ENCODE data around the gene CTDSPL2.
"Not testable (repeated sequence)": the region's sequence is repeated elsewhere in the genome, so short reads cannot be mapped to it uniquely, and the experiment has no call there.

The CTDSPL2 gene

GRCh38 chr15:44542596-44542995 lies 115.2 kb downstream of the CTDSPL2 start:
- DNase-seq = no peak

- DNase-seq = not testable (repeated sequence)
These were observed 117.3 kb downstream of the CTDSPL2 start for GRCh38 chr15:44544745-44545144.

- DNase-seq = peak; percentile 20
These were observed 118.7 kb downstream of the CTDSPL2 start for GRCh38 chr15:44545913-44546802.

- not testable (repeated sequence) for DNase-seq
These were observed 121.7 kb downstream of the CTDSPL2 start for GRCh38 chr15:44549152-44549551.

GRCh38 chr15:44550256-44550655 lies 122.8 kb downstream of the CTDSPL2 start:
- peak; percentile 44 for DNase-seq

- DNase-seq = no peak
These were observed 123.3 kb downstream of the CTDSPL2 start for GRCh38 chr15:44550734-44551133.

GRCh38 chr15:44554934-44555723 lies 127.7 kb downstream of the CTDSPL2 start:
- DNase-seq = no peak

GRCh38 chr15:44560926-44561325 lies 133.5 kb downstream of the CTDSPL2 start:
- DNase-seq = not testable (repeated sequence)

- DNase-seq = no peak
These were observed 138.1 kb downstream of the CTDSPL2 start for GRCh38 chr15:44565387-44566154.

GRCh38 chr15:44566155-44566540 lies 138.7 kb downstream of the CTDSPL2 start:
- no peak for DNase-seq

GRCh38 chr15:44568338-44568737 lies 140.9 kb downstream of the CTDSPL2 start:
- DNase-seq = no peak

GRCh38 chr15:44569316-44569715 lies 141.9 kb downstream of the CTDSPL2 start:
- DNase-seq = no peak

GRCh38 chr15:44570361-44570760 lies 142.9 kb downstream of the CTDSPL2 start:
- DNase-seq = no peak

GRCh38 chr15:44573386-44573785 lies 146.0 kb downstream of the CTDSPL2 start:
- DNase-seq = no peak

- no peak for DNase-seq
These were observed 147.3 kb downstream of the CTDSPL2 start for GRCh38 chr15:44574734-44575133.
